ENCODE results near the gene ADAMTS9. TPM values are rescaled to one million over a fixed set of nuclear protein-coding genes. Genes with fewer than 3 reads are reported as not detected.

ADAMTS9 gene
- polyA plus RNA-seq, 5 donors, result 43.7 to 66.8 (median 58.7) TPM

DNA sequence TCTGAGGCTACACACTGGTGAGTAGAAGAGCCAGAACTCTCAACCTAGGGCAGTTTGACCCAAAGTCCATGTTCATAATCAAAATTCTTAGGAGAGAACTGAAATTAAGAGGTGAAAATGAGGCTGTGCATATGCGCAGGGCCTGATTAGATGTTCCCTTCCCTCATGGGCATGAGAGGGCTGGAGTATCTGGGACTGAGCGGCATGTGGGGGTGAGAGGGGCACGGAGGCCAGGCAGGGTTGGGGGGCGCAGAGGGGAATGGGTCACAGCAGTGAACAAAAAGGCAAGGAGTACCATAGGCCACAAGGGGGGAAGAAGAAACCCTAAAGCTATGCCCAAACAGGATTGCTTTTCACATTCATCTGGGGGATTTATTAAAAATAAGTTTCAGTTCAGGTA is 31.3 kb downstream of the ADAMTS9 start:
- no peak for DNase-seq

DNA sequence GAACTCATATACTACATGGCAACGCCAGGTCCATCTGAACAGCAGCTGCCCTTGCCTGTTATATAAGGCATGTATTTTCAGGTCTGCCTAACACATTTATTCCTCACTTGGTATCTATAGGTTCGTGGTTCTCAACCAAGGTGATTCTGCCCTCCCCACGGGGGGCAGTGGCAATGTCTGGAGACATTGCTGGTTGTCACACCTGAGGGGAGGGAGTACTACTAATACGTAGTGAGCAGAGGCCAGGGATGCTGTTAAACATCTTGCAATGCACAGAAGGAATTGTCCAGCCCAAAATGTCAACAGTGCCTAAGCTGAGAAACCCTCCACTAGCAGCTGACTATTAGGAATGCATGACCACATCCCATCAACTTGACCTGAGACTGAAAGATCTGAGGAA is 32.6 kb downstream of the ADAMTS9 start:
- DNase-seq, result no peak

DNA sequence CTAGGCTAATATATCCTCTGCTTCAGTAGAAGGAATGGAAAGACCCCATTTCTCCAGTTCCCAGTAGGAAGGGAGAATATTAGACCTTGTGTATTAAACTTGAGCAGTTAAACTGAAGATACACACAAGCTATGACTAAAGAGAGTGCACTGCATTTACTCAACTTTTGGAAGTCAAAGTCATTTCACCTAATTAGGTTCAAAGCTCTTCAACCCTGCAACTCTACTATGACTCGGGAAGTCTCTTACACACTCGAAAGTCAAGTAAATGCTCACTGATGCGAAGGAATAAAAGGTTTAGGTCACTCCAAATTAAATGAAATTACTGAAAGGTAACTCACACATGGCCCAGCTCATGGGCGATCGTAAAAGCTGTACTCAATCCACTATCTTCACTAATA is 33.8 kb downstream of the ADAMTS9 start:
- no peak for DNase-seq

DNA sequence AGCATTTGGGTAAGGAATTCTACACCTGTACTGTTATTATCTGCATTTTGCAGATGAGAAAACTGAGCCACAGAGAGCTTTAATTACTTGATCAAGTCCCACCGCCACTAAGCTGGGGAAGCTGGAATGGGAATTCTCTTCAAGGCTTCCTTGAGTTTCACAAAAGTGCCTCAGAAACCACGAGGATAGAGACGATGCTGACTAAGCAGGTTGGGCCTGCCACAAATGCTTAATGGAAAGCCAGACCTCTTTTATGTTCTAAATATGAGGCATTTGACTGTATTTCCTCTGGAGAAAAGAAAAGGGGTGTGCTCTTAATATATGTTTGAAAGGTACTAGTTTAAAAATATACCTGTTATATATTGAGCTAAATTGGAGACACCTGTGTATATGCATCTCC is 34.7 kb downstream of the ADAMTS9 start:
- no peak for DNase-seq

DNA sequence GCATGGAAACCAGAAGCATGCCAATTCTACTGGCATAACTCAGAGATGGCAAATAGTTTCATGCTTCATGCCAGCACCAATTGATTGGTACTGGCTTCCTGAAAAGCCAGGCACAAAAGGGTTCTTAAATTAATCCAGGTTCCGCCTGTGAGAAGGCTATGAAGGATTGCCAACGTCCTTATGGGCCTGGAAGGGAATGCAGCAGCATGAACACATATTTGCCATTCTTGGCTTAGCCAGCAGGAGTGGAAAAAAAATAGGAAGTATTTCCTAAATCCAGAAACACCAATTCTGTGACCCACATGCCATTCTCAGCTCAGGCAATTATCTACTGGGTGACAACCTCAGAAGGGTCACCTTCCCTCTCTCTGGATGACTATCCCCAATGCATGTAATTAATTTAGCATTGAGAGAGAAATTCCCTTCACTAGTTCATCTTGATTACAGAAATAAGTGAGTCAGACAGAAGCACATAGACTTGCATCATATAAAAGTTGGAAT is 36.0 kb downstream of the ADAMTS9 start:
- no peak for DNase-seq

DNA sequence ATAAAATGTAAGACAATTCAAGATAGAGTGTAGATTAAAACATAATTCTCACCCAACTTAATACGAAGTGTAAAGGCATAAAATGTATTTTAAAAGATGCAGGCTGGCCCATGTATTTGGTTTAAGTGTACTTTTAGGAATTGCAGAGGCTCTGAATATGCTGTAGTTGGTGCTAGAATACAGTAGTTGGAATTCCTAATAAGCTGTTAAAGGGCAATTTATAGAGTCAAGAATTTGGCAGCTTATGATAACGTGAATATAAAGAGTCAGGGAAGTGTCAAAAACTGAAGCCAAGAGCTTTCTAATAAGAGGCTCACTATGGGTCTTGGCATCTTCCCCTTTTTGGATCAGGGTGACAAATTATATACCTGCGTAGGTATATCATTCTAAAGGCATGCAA is 36.5 kb downstream of the ADAMTS9 start:
- DNase-seq, result no peak

DNA sequence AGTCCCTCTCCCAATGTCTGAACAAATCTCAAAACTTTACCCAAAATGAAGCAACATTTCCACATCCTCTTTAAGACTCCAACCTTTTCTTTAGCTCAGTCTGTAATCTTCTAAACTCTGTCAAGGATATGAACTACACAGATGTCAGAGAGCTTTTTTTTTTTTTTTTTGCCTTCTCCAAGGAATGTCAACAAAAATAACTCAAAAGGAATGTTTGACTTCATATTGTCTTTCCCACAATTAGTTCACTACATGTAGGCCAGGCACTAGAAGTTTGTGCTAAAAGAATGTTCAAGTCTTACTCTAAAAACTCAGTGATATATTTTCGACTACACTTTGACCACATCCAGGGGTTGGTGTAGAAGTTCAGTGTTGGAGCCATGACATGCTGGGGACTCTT is 37.1 kb downstream of the ADAMTS9 start:
- no peak for DNase-seq

DNA sequence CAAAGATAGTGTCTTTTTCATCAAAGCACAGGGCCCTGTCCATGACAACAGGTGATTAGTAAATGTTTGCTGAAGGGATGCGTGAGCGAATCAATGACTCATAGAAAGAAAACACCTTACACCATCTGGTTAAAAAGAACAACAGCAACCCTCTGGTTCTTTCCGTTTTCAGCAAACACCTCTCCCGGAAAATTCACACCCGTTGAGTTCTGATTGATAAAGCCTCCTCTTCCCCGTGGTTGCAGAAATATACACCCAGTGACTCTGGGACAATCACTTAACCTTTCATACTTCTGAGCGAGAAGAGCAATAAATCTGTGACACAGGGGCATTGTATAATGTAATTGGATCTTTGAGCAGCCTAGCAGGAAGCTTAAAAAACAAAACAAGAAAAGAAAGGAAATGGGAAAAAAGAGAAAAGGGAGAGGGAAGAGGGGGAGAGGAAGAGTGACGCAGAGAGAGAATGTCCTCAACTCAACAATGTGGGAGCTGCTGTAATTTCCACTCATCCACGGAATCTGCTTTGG is 37.6 kb downstream of the ADAMTS9 start:
- no peak for DNase-seq

DNA sequence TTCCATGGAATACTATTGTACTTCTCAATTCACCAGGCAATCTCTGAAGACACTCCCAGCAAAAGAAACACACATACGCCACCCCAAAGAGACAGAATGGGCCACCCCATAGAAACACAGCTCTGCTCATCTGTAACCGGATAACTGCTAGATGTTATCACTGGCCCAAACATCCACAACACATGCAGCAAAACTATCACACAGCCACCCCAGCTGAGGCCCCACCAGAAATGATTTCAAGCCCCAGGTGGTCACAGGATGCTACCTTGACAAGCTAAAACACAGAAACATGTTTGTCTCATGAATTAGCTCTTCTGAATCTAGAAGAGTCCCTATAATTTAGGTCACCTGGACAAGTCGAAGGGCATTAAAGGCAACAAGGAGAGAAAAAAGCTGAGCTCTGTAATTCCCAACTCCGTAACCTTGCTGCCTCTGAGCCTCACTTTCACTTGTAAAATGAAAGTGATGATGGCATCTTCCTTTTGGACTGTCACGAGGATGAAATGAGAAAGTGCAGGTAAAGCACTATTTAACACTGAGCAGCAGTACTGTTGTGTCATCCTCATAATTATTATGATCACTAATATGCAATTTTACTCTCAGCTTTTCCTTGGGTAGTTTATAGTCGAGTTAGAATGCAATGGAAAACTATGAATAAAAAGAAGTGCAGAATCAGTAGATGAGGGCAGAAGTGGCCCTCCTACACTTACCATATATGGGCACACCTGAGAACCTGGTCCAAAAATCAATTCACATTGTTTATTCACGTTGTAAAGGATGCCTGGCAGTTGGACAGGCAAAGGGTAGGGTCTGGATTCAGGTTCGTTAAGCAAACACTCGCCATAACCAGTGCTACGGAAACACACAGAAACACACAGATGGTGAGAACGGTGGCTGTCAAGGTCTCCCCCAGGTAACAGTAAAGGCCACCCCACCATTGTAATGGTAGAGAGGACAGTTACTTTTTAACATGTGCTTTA is 38.6 kb downstream of the ADAMTS9 start:
- no peak for DNase-seq

DNA sequence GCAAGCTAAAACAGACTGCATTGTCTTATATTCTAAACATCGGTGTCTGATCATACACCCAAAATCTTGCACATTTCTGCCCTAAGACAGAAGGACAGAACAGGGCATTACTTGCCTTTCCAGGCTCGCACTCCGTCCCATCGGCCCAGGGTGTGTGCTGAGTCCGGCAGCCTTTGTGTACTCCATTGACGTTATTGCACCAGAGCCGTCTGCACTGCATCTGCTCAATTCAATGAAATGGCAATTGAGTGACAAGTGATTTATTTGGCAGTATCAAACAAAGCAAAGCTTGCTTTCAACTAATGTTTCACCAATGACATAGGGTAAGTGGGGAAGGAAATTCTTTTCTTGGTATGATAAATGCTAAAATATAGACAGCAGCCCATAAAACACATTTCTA is 40.0 kb downstream of the ADAMTS9 start:
- DNase-seq, result no peak

DNA sequence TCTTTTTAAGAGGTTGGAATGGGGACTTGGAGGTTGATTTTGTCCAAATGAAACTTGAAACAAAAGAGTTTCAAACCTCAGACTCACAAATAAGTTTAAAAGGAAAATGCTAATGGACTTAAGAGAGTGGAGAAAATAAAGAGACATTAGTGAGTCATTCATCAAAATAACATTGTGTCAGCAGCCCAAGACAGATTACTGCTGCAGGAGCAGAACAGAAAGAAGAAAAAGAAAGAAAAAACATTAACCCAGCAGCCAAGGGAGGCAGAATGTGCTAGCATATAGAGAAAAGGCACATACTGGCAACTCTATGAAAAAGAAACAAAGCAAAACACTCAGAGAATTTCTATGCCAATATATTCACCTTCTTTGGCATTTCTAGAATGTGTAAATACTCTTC is 42.6 kb downstream of the ADAMTS9 start:
- no peak for DNase-seq

DNA sequence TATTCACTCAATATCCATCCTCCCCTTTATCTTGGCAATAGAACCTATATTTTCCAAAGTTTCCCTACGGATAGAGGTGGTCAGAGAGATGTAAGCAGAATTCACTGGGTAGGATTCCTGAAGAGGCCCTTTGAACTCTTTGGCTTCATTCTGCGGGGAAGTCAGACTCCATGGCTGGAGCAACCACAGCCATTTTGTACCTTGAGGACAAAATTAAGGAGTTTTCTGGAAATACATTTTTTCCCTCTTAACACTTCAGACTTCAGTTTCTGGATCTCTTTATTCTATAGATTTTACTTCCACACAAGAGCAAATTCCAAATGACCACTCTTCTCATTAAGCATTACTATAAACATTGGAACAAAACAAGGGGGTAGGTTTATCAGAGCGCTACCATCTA is 43.3 kb downstream of the ADAMTS9 start:
- DNase-seq, result no peak

DNA sequence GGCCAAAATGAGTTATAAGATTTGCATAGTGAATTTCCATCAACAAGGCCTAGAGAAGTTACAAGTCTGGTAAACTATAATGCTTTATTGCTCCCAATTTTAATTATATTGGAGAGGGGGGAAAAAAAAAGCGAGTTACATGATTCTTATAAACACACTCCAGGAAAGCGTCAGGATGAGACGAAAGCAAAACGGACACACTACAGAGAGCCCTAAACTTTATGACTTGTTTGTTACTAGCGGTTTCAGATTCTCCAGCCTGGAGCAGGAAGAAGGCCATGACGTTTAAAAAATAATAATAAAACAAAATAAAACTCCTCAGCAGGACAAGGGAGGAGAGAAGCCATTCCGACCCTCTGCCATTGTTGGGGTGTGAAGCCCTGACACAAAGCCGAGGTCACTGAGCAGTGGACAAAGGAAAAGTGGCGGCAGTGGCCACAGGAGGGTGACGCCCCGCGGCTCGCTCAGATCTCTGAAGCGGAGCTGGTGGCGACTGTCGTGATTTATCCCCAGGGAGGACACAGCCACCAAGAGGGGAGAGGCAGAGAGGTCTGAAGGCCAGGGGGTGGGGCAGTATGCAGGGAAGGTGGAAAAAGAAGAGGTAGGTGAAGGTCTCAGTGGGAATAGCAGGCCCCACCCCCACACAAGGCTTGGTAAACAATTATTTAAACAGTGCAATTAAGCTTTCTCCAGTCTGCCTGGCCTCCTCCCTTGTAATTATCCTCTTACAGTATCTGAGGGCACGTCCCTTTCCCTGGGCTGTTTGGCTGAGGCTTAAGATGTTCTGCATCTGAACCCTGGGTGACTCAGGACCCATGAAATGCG is 45.3 kb downstream of the ADAMTS9 start:
- no peak for DNase-seq

DNA sequence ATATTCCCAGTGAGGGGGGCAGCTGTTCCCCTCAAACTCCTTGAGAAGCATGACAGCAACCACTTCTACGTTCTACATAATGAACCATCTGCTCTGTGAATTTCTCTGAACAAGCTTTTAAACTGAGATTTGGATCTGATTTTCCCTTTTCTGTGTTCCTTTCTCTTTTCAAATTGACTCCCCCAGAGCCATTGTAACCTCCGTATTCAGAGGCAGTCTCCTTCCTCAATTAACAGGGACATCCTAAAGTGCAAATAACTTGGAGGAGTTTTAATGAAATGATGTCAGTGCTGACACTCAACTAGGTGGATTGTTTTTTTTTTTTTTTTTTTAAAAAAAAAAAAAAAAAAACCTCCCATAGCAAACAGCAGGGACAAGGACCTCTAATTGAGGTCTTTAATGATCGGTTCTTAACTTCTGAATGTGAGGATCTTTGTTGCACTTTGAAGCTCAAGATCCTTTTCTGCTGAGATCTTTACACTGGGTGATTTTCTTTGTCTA is 48.8 kb downstream of the ADAMTS9 start:
- no peak for DNase-seq

DNA sequence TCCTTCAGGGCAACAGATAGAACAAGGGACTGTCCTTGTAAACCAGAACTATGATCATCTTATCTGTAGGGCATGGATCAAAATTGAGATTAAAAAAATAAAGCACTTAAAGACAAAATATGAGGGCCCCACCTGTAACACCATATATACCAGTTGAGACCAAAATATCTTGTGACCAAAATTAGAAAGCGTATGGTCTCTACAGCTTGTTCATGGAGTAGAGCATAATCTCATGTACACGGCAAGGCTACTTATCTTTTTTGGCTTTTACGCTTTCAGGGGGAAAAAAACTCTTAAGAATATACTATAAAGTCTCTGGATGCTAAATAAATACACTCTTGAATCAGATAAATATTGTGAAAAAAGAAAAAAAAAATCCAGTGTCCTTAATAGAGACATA is 49.3 kb downstream of the ADAMTS9 start:
- no peak for DNase-seq

DNA sequence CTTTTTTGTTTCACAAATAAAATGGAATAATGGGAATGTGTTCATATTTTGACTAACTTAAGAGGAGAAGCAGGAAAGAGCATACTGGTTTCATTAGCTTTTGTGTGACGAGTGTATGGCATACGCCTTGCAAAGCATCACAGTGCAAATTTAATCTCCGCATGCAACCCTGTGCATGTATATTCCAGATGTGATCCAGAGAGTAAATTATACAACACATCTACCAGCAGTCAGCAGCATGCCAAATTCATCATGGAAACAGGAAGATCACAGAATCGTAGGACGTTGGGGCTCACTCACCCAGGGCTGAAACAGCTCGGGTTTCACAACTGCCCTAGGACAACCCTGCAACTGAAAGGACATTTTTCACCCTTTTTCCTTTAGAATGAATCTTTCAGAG is 53.4 kb downstream of the ADAMTS9 start:
- DNase-seq, result no peak

DNA sequence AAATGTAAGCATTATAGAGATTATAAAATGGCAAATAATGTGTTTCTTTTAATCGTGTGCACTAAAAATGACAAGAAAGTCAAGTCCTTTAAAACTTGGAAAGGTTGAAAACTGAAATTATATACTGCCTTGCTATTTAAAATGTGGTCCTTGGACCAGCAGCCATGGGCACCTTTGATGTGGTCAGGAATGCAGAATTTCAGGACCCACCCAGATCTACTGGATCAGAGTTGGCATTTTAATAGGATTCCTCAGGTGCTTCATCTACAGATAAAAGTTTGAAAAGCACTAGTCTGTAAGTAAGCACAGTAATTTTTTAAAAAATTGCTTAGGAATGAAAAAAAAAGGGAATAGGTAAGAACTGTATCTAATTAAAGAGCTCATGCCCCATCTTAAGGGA is 55.8 kb downstream of the ADAMTS9 start:
- no peak for DNase-seq

DNA sequence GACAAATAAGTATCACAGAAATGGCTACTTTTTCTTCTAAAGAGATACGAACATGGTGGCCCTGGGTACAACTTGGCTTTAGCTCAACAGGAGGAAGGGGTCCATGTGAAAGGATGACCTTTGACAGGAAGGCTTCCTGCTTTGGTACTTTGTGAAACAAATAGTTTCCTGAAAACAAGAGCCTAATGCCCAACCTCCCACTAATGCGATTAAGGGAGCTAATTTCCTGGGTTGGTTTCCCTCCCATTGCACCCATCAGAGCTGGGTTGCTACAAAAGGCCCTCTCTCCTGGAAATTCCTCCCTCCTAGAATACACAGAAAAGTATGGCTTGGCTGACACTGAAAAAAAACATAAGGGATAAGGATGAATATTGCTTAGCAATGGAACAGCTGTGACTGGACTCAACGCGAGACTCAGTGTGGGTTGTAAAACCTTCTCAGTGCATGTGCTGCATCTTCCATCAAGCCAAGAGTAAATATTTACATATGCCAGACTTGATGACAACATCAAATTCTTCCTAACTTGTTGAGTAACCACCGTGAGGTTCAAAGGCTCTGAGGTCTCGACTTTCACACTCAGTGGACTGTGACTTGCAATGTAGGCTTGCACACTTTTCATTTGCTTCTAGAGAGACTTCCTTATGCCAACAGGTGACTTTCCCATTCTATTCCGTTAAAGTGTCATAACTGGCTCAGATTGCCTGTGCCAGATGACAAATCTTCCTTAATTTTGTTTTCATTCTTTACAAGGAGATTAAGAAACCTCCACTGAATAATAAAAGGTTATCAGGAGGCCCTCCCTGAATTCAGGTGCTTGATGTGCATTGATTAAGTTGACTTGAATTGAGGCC is 60.1 kb downstream of the ADAMTS9 start:
- no peak for DNase-seq

DNA sequence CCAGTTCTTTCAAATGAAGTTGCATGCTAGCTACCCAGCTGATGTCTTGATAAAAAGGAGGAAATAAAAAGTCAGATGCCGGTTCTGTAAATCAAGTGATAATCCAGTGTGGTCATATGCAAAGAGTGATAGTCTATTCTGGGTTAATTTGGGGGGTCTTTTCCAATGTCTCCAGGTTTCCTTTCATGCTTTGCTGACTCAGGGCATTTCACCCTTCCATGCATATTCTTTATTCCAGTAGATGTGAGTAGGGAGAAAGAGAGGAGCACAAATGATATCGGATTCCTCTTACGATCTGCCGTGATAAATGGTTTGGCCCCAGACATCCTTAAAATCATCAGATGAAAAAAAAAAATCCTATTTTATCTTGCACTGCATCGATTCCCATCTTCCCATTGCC is 60.8 kb downstream of the ADAMTS9 start:
- DNase-seq, result no peak

DNA sequence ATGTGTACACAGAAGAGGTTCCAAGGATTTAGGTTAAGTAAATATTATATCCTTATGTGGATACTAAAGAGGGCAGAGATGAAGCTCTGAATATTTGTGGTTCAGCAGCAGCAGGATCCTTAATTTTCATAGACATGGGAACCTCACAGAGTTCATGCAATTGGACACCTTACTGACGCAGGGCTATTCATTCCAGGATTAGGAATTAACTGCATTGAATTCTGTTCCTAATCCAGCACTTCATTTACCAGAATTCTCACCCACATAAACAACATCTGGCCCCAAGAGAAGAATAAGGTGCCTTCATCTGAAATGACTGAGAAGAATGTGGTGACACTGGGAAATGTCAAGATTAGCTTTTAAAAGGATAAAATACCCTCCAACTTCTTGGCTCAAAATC is 62.4 kb downstream of the ADAMTS9 start:
- DNase-seq, result no peak

DNA sequence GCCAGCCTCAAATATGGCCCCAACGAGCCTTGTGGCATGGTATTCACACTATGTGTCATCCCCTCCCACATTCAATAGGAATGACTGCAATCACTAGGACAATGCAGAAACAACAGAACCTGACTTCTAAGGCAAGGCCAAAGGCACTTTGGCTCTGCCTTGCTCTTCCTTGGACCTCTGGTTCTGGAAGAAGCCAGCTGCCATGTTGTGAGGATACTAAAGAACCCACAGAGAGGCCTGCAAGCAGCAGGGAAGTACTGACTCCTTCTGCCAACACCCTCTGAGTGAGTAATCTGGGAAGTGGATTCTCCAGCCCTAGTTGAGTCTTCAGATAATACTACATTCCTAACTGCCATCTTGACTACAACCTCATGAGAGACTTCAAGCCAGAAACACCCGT is 64.7 kb downstream of the ADAMTS9 start:
- DNase-seq, result no peak
